HL-60 (cell line): ENCODE results near the gene NEK1.
A peak's percentile ranks its signal among the peaks of the same experiment; 100 is the strongest.

Experiments used
- GABPA ChIP-seq: IDR thresholded peaks from 2 replicates; pipeline ENCODE4 v1.6.1; 2012; ENCODE audit warnings: low read depth
- POLR2AphosphoS5 ChIP-seq: IDR thresholded peaks from 2 replicates; pipeline ENCODE4 v1.6.1; 2012; ENCODE audit warnings: low read depth
- SPI1 ChIP-seq: IDR thresholded peaks from 2 replicates; pipeline ENCODE4 v1.6.1; 2012; ENCODE audit warnings: low read depth, mild to moderate bottlenecking, borderline replicate concordance
- TF ChIP-seq, protein P1 (sequence below): IDR thresholded peaks from one replicate; pipeline ENCODE4 v1.5.1; 2011; ENCODE audit warnings: low read length, control low read depth, inconsistent platforms; ENCODE audit not compliant: insufficient read depth

DNA sequence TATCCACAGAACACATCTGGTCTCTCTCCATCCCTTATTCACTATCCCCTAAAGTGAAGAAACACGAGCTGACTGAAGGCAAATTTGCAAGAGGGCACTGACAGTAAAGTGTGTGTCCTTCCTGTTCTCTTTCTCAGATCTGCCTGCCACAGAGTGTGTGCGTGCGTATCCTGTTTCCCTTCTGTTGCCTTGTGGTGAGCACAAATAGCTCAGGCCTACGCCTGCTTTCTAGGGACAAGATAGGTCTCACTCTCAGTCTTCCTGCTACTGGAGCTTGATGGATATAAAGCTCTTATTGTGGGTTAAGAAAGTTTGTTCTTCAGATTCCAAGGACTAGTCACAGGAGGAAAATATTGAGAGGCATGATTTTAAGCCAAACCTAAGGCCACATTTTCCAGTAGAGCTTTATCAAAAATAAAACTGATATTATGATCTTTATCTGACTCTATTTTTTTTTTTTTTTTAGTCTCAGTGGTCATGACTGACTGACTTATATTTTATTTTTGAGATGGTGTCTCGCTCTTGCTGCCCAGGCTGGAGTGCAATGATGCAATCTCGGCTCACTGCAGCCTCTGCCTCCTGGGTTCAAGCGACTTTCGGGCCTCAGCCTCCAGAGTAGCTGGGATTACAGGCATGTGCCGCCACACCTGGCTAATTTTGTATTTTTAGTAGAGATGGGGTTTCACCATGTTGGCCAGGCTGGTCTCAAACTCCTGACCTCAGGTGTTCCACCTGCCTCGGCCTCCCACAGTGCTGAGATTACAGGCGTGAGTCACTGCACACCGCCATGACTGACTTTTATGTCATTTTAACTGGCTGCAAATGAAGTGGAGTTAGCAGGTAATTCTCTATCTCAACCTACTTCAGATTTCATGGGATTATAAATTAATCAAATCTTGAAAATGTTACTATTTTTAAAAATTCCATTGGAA, 201.3 kb downstream of the NEK1 start:
- TF ChIP-seq, protein P1, sequence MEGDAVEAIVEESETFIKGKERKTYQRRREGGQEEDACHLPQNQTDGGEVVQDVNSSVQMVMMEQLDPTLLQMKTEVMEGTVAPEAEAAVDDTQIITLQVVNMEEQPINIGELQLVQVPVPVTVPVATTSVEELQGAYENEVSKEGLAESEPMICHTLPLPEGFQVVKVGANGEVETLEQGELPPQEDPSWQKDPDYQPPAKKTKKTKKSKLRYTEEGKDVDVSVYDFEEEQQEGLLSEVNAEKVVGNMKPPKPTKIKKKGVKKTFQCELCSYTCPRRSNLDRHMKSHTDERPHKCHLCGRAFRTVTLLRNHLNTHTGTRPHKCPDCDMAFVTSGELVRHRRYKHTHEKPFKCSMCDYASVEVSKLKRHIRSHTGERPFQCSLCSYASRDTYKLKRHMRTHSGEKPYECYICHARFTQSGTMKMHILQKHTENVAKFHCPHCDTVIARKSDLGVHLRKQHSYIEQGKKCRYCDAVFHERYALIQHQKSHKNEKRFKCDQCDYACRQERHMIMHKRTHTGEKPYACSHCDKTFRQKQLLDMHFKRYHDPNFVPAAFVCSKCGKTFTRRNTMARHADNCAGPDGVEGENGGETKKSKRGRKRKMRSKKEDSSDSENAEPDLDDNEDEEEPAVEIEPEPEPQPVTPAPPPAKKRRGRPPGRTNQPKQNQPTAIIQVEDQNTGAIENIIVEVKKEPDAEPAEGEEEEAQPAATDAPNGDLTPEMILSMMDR: no peak
- TF ChIP-seq POLR2AphosphoS5 (peak; percentile 54), SPI1 (no peak), GABPA (peak; percentile 48; the same call in 1 of the 2 replicates)
